Stimulated activated CD8-positive, alpha-beta memory T cell treated with anti-CD3 and anti-CD28 coated beads, Interleukin-4, amount 100 ng/mL, for 24 hours (primary cell): Measurements from ENCODE around the gene MARCHF7.
A peak's percentile ranks its signal among the peaks of the same experiment; 100 is the strongest.
"Not testable (repeated sequence)": the region's sequence is repeated elsewhere in the genome, so short reads cannot be mapped to it uniquely, and the experiment has no call there.

Experiments
- DNase-seq: peaks from one replicate; pipeline ENCODE4 v3.0.0-alpha.2; 2020; ENCODE audit warnings: low read depth

MARCHF7 gene

GRCh38 chr2:159712143-159712928, at the start of gene MARCHF7:
Gene MARCHF7 (plus strand): TSS chr2:159712506. CDS start chr2:159729023, 16,517 bp downstream.
- DNase-seq: peak; percentile 94

- not testable (repeated sequence) for DNase-seq
These were observed 44.9 kb upstream of the MARCHF7 start for GRCh38 chr2:159667423-159667822.

- DNase-seq: no peak
These were observed 41.3 kb upstream of the MARCHF7 start for GRCh38 chr2:159671047-159671446.

- DNase-seq: no peak
These were observed 34.7 kb upstream of the MARCHF7 start for GRCh38 chr2:159677654-159678053.

GRCh38 chr2:159680692-159681091, 31.6 kb upstream of the MARCHF7 start:
- DNase-seq: no peak

- DNase-seq: no peak
These were observed 28.5 kb upstream of the MARCHF7 start for GRCh38 chr2:159683817-159684216.

- no peak for DNase-seq
These were observed 27.5 kb upstream of the MARCHF7 start for GRCh38 chr2:159684796-159685195.

GRCh38 chr2:159694500-159695040, 17.7 kb upstream of the MARCHF7 start:
- DNase-seq: no peak

GRCh38 chr2:159695795-159696448, 16.4 kb upstream of the MARCHF7 start:
- no peak for DNase-seq

- DNase-seq: no peak
These were observed 8.8 kb upstream of the MARCHF7 start for GRCh38 chr2:159703491-159703890.

- DNase-seq: no peak
These were observed 5.8 kb upstream of the MARCHF7 start for GRCh38 chr2:159706385-159706980.

- DNase-seq: no peak
These were observed 4.1 kb upstream of the MARCHF7 start for GRCh38 chr2:159708066-159708760.

- DNase-seq: no peak
These were observed 1.6 kb upstream of the MARCHF7 start for GRCh38 chr2:159710601-159711180.

GRCh38 chr2:159711562-159712142, 654 bp upstream of the MARCHF7 start:
- no peak for DNase-seq

GRCh38 chr2:159712929-159713420, 669 bp downstream of the MARCHF7 start:
- no peak for DNase-seq

GRCh38 chr2:159713631-159714246, 1.4 kb downstream of the MARCHF7 start:
- no peak for DNase-seq

GRCh38 chr2:159714247-159714930, 2.1 kb downstream of the MARCHF7 start:
- DNase-seq: no peak

GRCh38 chr2:159715451-159715850, 3.1 kb downstream of the MARCHF7 start:
- no peak for DNase-seq

- DNase-seq: not testable (repeated sequence)
These were observed 4.1 kb downstream of the MARCHF7 start for GRCh38 chr2:159716409-159716808.

GRCh38 chr2:159716857-159717256, 4.6 kb downstream of the MARCHF7 start:
- no peak for DNase-seq
